GM12891 (cell line): ENCODE data around the gene FMO3.

Experiments
- DNase-seq: peaks from one replicate; pipeline ENCODE4 v3.0.0; 2011; ENCODE audit warnings: low spot score; ENCODE audit not compliant: insufficient read length
- FAIRE-seq: peaks from 2 replicates; lab custom pipeline; 2011; peaks lifted over from hg19 to GRCh38; lab: Jason Lieb, UNC
- PAX5 ChIP-seq: IDR thresholded peaks from 2 replicates; pipeline ENCODE4 v1.6.1; 2011; ENCODE audit warnings: low read length, moderate library complexity, mild to moderate bottlenecking; ENCODE audit not compliant: insufficient read depth, severe bottlenecking
- POLR2A ChIP-seq: IDR thresholded peaks from 2 replicates; pipeline ENCODE4 v1.6.1; 2011; ENCODE audit warnings: low read depth, low read length, control low read depth
- POLR2AphosphoS5 ChIP-seq: IDR thresholded peaks from 2 replicates; pipeline ENCODE4 v1.6.1; 2011; ENCODE audit warnings: low read depth, low read length, control low read depth
- POU2F2 ChIP-seq: IDR thresholded peaks from 2 replicates; pipeline ENCODE4 v1.6.1; 2011; ENCODE audit warnings: low read depth, mild to moderate bottlenecking, control low read depth, low read length, moderate library complexity
- SPI1 ChIP-seq: IDR thresholded peaks from 2 replicates; pipeline ENCODE4 v1.6.1; 2011; ENCODE audit warnings: low read depth, low read length, control low read depth
- TAF1 ChIP-seq: IDR thresholded peaks from 2 replicates; pipeline ENCODE4 v1.6.1; 2011; ENCODE audit warnings: low read depth, low read length, control low read depth

The FMO3 gene

GRCh38 chr1:171152549-171152948 is 61.8 kb downstream of the FMO3 start:
- FAIRE-seq (no peak), DNase-seq (no peak)
- TF ChIP-seq TAF1: no peak
- no peak for TF ChIP-seq SPI1
- TF ChIP-seq POU2F2: no peak
- no peak for TF ChIP-seq POLR2AphosphoS5
- no peak for TF ChIP-seq POLR2A
- no peak for TF ChIP-seq PAX5

DNA sequence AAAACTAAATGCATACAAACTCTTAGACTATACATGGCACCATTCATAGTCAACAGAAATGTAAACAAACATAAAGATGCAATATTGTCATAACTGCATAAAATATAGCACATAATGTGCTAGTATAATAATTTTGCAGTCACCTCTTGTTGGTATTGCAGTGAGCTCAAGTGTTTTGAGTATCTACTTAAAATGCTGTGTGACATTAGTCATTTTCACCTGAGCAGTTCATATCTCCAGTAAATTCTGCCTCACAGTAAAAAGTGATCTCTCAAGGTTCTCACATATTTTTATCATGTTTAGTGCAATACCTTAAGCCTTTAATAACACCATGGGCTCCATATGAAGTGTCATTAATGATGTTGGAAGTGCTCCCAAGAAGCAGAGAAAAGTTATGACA is 64.8 kb downstream of the FMO3 start:
- TF ChIP-seq POU2F2 (no peak), SPI1 (no peak), POLR2A (no peak), POLR2AphosphoS5 (no peak), PAX5 (no peak), TAF1 (no peak)
- DNase-seq: no peak
- no peak for FAIRE-seq

DNA sequence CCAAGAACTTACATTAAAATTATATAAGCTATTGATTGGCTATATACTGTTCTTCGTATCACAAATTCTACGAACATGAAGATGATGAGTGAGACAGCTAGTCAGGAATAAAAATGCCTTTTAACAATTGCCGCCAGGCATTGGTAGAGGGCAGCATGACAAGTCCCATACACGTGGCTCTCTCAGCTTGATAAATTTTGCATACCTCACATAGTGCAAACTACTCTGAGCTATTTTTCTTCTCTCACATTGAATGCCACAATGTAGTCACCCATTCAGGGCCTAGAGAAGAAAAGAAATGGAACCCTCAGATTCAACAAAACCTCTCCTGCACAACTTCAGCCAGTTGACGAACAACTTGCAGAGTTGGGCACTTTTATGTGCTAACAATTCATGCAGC is 67.4 kb downstream of the FMO3 start:
- no peak for FAIRE-seq
- TF ChIP-seq TAF1: no peak
- no peak for TF ChIP-seq PAX5
- TF ChIP-seq POLR2AphosphoS5: no peak
- no peak for DNase-seq

DNA sequence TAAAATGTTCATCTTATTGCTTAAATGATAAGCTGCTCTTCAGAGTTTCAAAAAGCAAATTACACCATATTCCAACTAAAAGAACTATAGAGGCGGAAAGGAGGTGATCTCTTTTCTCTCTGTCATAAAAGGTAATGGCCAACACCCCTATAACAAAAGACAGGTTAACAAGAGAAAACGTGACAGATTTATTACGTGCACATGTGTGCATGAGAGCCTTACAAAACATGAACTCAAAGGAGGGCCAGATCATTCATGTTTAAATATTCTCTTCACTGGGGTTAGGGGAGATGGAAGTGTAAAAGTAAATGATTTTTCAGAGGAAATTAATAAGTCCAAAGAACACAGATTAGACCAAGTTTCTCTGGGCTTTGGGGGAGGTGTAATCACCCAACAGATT is 67.8 kb downstream of the FMO3 start:
- no peak for TF ChIP-seq POU2F2
- no peak for TF ChIP-seq POLR2AphosphoS5
- no peak for TF ChIP-seq PAX5
- no peak for TF ChIP-seq POLR2A
- no peak for TF ChIP-seq TAF1
- no peak for TF ChIP-seq SPI1
- no peak for DNase-seq
- no peak for FAIRE-seq

GRCh38 chr1:171159148-171159547 is 68.4 kb downstream of the FMO3 start:
- no peak for DNase-seq
- TF ChIP-seq POU2F2: no peak
- no peak for TF ChIP-seq PAX5
- no peak for TF ChIP-seq SPI1
- TF ChIP-seq TAF1: no peak
- TF ChIP-seq POLR2AphosphoS5: no peak
- no peak for TF ChIP-seq POLR2A
- FAIRE-seq: no peak

DNA sequence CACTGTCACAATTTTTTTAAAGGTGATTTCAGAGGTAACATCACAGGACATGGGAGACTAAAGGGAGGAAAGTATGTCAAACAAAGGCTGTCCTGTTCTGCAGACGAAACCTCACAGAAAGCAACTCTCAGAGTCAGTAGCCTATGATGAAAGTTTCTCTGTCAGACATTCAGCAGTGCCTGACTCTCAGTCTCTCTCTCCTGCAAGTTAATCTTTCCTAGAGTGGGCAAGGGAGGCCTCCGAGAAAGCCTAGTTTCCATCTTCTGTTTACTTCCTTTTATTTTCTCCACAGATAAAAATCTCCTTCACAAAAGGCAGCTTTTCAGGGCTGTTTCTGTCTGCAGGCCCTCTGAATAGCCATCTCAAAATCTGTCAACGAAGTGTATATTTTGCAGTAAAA is 69.5 kb downstream of the FMO3 start:
- DNase-seq (no peak), FAIRE-seq (no peak)
- TF ChIP-seq SPI1 (no peak), POLR2A (no peak), POLR2AphosphoS5 (no peak), POU2F2 (no peak), TAF1 (no peak), PAX5 (no peak)

GRCh38 chr1:171160639-171161354 is 70.1 kb downstream of the FMO3 start:
- FAIRE-seq: no peak
- DNase-seq: no peak

GRCh38 chr1:171161431-171161830 is 70.7 kb downstream of the FMO3 start:
- no peak for FAIRE-seq
- no peak for DNase-seq
- TF ChIP-seq POU2F2: no peak
- TF ChIP-seq PAX5: no peak
- TF ChIP-seq POLR2A: no peak
- TF ChIP-seq SPI1: no peak

More at GRCh38 chr1:171160639-171161354, 70.1 kb downstream of the FMO3 start:
- TF ChIP-seq TAF1 (no peak), POU2F2 (no peak), POLR2AphosphoS5 (no peak), POLR2A (no peak), PAX5 (no peak), SPI1 (no peak)

DNA sequence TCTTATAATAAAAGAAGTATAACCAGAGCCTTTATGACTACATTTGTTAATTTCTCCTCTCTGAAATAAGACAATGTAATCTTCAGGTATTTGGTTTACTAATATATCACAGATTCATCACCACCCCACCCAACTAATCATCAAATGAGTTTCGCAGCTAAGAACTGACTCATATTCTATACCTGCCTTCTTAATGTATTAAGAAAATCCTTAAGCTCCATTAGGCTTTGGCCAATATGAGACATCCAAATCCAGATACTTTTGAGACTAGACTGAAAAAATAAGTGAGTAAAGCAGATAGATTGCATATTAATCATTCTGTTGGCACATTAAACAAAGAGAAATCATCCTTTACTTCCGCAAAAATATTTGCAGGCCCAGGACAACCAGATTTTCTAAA is 75.7 kb downstream of the FMO3 start:
- DNase-seq: no peak
- TF ChIP-seq PAX5: no peak
- TF ChIP-seq TAF1: no peak
- TF ChIP-seq POU2F2: no peak
- TF ChIP-seq POLR2A: no peak
- TF ChIP-seq POLR2AphosphoS5: no peak
- TF ChIP-seq SPI1: no peak
- no peak for FAIRE-seq
